ENCODE results near the gene IFIT2. TPM values are rescaled to one million over a fixed set of nuclear protein-coding genes. Genes with fewer than 3 reads are reported as not detected.

The IFIT2 gene
- total and polyA plus RNA-seq, 2 experiments from 2014 or later, result 0.10 TPM; not detected in 1

- H3K4me2 ChIP-seq, result no peak overlapping the region
- H3K36me3 ChIP-seq (ENCODE audit: insufficient read depth), result no peaks in the 10 kb centered on the region
- H3F3A ChIP-seq (replicated peaks; ENCODE audit: low read depth), result no peaks in the 10 kb centered on the region
- H3K4me1 ChIP-seq (ENCODE audit: insufficient read depth), result peaks cover 11% of the 10 kb centered on the region; the same call in 1 of the 2 replicates
- DNase-seq (ENCODE audit: low spot score), result no peak
- no peak overlapping the region for H3K4me3 ChIP-seq
- no peaks in the 10 kb centered on the region for H3K27me3 ChIP-seq (ENCODE audit: insufficient read depth)
- H3K27me3 Mint-ChIP-seq (ENCODE audit: insufficient read depth, low read depth, poor library complexity), result no peaks in the 10 kb centered on the region
- TF ChIP-seq JUNB (IDR thresholded peaks at IDR 0.05; ENCODE audit: unreplicated experiment), result no peak
- TF ChIP-seq EZH2 (IDR thresholded peaks at IDR 0.05; ENCODE audit: low read depth, unreplicated experiment), result no peak
- TF ChIP-seq POLR2AphosphoS5 (IDR thresholded peaks at IDR 0.05; ENCODE audit: low read depth), result no peak
- no peak for TF ChIP-seq ZNF114 (CRISPR knock-in tag; IDR thresholded peaks at IDR 0.05)
- no peak for TF ChIP-seq CREB1 (CRISPR knock-in tag; IDR thresholded peaks at IDR 0.05; ENCODE audit: low read depth)
- no peak for TF ChIP-seq ZNF331 (CRISPR knock-in tag; IDR thresholded peaks at IDR 0.05; ENCODE audit: low read depth)
- TF ChIP-seq STAT1 (IDR thresholded peaks at IDR 0.05; ENCODE audit: unreplicated experiment), result no peak
- no peak for TF ChIP-seq ZNF462 (CRISPR knock-in tag; IDR thresholded peaks at IDR 0.05)
- TF ChIP-seq NANOG (IDR thresholded peaks at IDR 0.05; ENCODE audit: borderline replicate concordance), result no peak
- TF ChIP-seq, protein P1, sequence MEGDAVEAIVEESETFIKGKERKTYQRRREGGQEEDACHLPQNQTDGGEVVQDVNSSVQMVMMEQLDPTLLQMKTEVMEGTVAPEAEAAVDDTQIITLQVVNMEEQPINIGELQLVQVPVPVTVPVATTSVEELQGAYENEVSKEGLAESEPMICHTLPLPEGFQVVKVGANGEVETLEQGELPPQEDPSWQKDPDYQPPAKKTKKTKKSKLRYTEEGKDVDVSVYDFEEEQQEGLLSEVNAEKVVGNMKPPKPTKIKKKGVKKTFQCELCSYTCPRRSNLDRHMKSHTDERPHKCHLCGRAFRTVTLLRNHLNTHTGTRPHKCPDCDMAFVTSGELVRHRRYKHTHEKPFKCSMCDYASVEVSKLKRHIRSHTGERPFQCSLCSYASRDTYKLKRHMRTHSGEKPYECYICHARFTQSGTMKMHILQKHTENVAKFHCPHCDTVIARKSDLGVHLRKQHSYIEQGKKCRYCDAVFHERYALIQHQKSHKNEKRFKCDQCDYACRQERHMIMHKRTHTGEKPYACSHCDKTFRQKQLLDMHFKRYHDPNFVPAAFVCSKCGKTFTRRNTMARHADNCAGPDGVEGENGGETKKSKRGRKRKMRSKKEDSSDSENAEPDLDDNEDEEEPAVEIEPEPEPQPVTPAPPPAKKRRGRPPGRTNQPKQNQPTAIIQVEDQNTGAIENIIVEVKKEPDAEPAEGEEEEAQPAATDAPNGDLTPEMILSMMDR (conservative IDR thresholded peaks at IDR 0.05; ENCODE audit: low read depth in 2 of 2), result no peak
- TF ChIP-seq REST (IDR thresholded peaks at IDR 0.05; ENCODE audit: unreplicated experiment), result no peak
- no peak overlapping the region for H3K27ac Mint-ChIP-seq
- no peaks in the 10 kb centered on the region; the same call in 1 of the 2 replicates for H3K9me2 ChIP-seq (ENCODE audit: insufficient read depth)
- peaks cover 24% of the 10 kb centered on the region for H3K4me1 Mint-ChIP-seq
- ATAC-seq, result no peak
- H3K36me3 Mint-ChIP-seq (ENCODE audit: low read depth), result peaks cover 7% of the 10 kb centered on the region; the same call in 1 of the 3 replicates
- no peaks in the 10 kb centered on the region for H4K20me1 ChIP-seq (replicated peaks; ENCODE audit: insufficient read depth)
- peaks cover 6% of the 10 kb centered on the region for H3K9me3 Mint-ChIP-seq
- H3K27ac ChIP-seq (ENCODE audit: low read depth), result no peak overlapping the region
- H3K79me2 ChIP-seq (replicated peaks; ENCODE audit: insufficient read depth), result no peaks in the 10 kb centered on the region
- no peak overlapping the region for H2AFZ ChIP-seq
- no peak overlapping the region for H3K4me3 Mint-ChIP-seq
Observed at GRCh38 chr10:89280508-89280907, 21.3 kb upstream of the IFIT2 start.

Measured in GM23338 (cell line).